Measurements from ENCODE around the gene SMIM38. TPM values are rescaled to one million over a fixed set of nuclear protein-coding genes. Genes with fewer than 3 reads are reported as not detected.

Gene SMIM38
- total and polyA plus RNA-seq, 9 donors, result 0.11 to 0.98 (median 0.27) TPM

- peaks cover 6% of the 10 kb centered on the region for H3K9me3 ChIP-seq (replicated peaks; ENCODE audit: control insufficient read depth, low read depth, low read length)
- no peak for DNase-seq
- no peaks in the 10 kb centered on the region for H3K4me1 ChIP-seq (ENCODE audit: control insufficient read depth, insufficient read depth, low read length)
These were observed 23.2 kb downstream of the SMIM38 start for GRCh38 chr11:69178819-69179482.

GRCh38 chr11:69180226-69180625, 24.5 kb downstream of the SMIM38 start:
- Histone ChIP-seq H3K4me3 (ENCODE audit: low read length) (no peak overlapping the region), H3K4me1 (ENCODE audit: control insufficient read depth, insufficient read depth, low read length) (no peaks in the 10 kb centered on the region), H3K9me3 (replicated peaks; ENCODE audit: control insufficient read depth, low read depth, low read length) (peaks cover 6% of the 10 kb centered on the region), H3K27me3 (ENCODE audit: control insufficient read depth, insufficient read depth, low read length) (peaks cover 2% of the 10 kb centered on the region), H3K36me3 (ENCODE audit: control insufficient read depth, insufficient read depth, low read length) (no peaks in the 10 kb centered on the region), H3K27ac (ENCODE audit: low read length) (no peak overlapping the region)
- no peak for DNase-seq
- WGBS (ENCODE audit: insufficient coverage), result 74% methylated on average over 8 of the region's 9 CpGs

More at GRCh38 chr11:69178819-69179482, 23.2 kb downstream of the SMIM38 start:
- Histone ChIP-seq H3K27ac (ENCODE audit: low read length) (no peak overlapping the region), H3K27me3 (ENCODE audit: control insufficient read depth, insufficient read depth, low read length) (peaks cover 2% of the 10 kb centered on the region), H3K36me3 (ENCODE audit: control insufficient read depth, insufficient read depth, low read length) (no peaks in the 10 kb centered on the region), H3K4me3 (ENCODE audit: low read length) (no peak overlapping the region)
- 49% methylated on average over 6 of the region's 9 CpGs for WGBS (ENCODE audit: insufficient coverage)

- no peak for DNase-seq
- Histone ChIP-seq H3K27ac (ENCODE audit: low read length) (no peak overlapping the region), H3K4me1 (ENCODE audit: control insufficient read depth, insufficient read depth, low read length) (no peaks in the 10 kb centered on the region), H3K4me3 (ENCODE audit: low read length) (no peak overlapping the region), H3K36me3 (ENCODE audit: control insufficient read depth, insufficient read depth, low read length) (no peaks in the 10 kb centered on the region), H3K9me3 (replicated peaks; ENCODE audit: control insufficient read depth, low read depth, low read length) (peaks cover 4% of the 10 kb centered on the region), H3K27me3 (ENCODE audit: control insufficient read depth, insufficient read depth, low read length) (peaks cover 2% of the 10 kb centered on the region)
- 83% methylated on average over 1 of the region's 3 CpGs for WGBS (ENCODE audit: insufficient coverage)
These were observed 25.0 kb downstream of the SMIM38 start for GRCh38 chr11:69180726-69181125.

DNA sequence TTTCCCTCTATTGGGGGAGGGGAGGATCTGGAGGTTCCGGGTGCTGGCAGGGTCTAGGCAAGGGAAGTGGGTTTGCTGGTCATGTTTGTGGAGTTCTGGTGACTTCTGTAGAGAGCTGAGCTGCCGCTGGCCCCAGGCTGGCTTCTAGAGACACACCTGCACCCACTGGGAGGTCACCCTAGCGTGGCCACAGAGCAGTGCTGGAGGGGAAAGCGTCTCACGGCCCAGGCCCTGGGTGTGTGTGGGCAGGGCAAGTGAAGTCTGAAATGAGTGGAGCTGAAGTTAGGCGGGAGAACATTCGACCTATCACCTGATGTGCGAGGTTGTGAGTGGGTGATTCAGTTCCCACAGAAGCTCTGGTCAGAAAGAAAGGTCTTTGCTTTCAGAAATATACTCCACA, 27.9 kb downstream of the SMIM38 start:
- Histone ChIP-seq H3K4me1 (ENCODE audit: control insufficient read depth, insufficient read depth, low read length) (no peaks in the 10 kb centered on the region), H3K9me3 (replicated peaks; ENCODE audit: control insufficient read depth, low read depth, low read length) (peaks cover 9% of the 10 kb centered on the region), H3K27ac (ENCODE audit: low read length) (no peak overlapping the region), H3K27me3 (ENCODE audit: control insufficient read depth, insufficient read depth, low read length) (peaks cover 2% of the 10 kb centered on the region), H3K4me3 (ENCODE audit: low read length) (no peak overlapping the region), H3K36me3 (ENCODE audit: control insufficient read depth, insufficient read depth, low read length) (no peaks in the 10 kb centered on the region)
- WGBS (ENCODE audit: insufficient coverage), result 77% methylated on average over 4 of the region's 8 CpGs
- no peak for DNase-seq

DNA sequence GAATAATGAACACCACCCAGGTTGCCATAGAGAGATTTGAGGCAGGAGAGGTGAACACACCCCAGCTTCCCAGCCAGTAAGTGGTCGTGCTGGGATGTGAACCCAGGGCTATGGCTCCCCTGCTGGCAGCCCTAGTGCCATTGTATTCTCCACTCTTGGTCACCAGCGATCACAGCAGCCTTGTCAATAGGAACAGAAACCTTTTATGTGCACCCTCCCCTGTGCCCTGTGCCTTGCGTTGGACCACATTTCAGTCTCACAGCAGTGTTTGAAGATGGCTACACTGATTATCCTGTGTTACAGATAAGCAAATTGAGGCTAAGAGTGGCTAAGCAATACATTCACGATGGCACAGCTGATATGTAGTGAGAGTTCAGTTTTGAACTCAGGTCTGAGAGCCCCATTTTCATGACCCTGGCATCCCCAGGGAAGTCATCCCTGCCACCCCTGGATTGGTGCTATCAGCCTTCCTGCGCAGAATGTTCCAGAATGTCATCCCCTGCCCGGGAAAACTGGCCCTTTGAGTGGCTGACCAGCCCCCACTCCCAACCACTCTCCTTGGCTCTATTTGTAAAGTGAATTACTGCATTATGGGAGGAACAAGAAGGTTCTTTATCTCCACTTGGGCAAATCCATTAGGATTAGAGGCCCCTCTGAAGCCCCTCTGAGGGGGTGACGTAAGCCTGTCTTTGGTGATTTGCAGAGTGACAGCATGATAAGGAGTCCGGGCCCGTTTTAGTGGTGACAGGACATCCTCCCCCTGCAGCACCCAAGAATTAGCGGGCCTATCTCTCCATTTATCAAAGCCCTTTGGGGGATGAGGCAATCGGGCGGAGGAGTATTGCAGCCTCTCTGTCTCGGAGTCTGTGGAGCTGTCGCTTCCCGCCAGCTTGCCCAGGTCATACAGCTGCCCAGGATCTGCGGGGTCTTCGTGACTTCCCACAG, 30.9 kb downstream of the SMIM38 start:
- no peaks in the 10 kb centered on the region for H3K27me3 ChIP-seq (ENCODE audit: control insufficient read depth, insufficient read depth, low read length)
- no peak overlapping the region for H3K27ac ChIP-seq (ENCODE audit: low read length)
- H3K4me3 ChIP-seq (ENCODE audit: low read length), result no peak overlapping the region
- WGBS (ENCODE audit: insufficient coverage), result 74% methylated on average over 14 of the region's 17 CpGs
- H3K9me3 ChIP-seq (replicated peaks; ENCODE audit: control insufficient read depth, low read depth, low read length), result peaks cover 5% of the 10 kb centered on the region
- H3K4me1 ChIP-seq (ENCODE audit: control insufficient read depth, insufficient read depth, low read length), result no peaks in the 10 kb centered on the region
- no peaks in the 10 kb centered on the region for H3K36me3 ChIP-seq (ENCODE audit: control insufficient read depth, insufficient read depth, low read length)
- no peak for DNase-seq

DNA sequence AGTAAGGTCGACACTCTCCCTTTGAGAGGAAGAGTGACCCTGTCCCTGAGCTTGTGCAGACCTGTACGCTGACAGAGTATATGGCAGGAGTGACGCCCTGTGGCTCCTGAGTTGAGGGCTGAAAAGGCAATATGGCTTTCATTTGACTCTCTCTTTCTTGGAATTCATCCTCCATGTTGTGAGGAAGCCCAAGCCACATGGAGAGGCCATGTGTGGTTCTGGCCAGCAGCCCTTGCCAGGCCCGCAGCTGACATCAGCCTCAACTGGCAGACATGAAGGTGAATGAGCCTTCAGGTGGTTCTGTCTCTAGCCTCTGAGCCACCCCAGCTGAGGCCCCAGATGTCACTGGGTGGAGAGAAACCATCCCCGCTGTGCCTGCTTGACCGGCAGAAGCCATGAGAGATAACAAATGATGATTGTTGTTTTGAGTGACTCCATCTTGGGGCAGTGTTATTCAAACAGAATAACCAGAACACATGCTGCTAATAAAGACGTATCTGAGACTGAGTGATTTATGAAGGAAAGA, 31.9 kb downstream of the SMIM38 start:
- peaks cover 5% of the 10 kb centered on the region for H3K9me3 ChIP-seq (replicated peaks; ENCODE audit: control insufficient read depth, low read depth, low read length)
- H3K4me3 ChIP-seq (ENCODE audit: low read length), result no peak overlapping the region
- no peak overlapping the region for H3K27ac ChIP-seq (ENCODE audit: low read length)
- H3K36me3 ChIP-seq (ENCODE audit: control insufficient read depth, insufficient read depth, low read length), result no peaks in the 10 kb centered on the region
- WGBS (ENCODE audit: insufficient coverage), result 80% methylated on average over 2 of the region's 7 CpGs
- H3K27me3 ChIP-seq (ENCODE audit: control insufficient read depth, insufficient read depth, low read length), result no peaks in the 10 kb centered on the region
- no peaks in the 10 kb centered on the region for H3K4me1 ChIP-seq (ENCODE audit: control insufficient read depth, insufficient read depth, low read length)
- DNase-seq, result no peak

DNA sequence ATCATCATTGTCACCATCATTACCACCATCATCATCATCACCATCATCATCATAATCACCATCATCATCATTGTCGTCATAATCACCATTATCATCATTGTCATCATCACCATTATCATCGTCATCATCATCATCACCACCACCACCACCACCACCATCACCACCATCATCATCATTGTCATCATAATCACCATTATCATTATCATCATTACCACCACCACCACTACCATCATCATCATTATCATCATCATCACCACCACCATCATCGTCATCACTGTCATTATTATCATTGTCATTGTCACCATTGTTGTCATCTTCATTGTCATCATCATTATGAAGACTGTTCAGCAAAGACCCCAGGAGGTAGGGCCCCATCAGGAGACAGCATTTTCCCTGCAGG, 33.3 kb downstream of the SMIM38 start:
- Histone ChIP-seq H3K36me3 (ENCODE audit: control insufficient read depth, insufficient read depth, low read length) (no peaks in the 10 kb centered on the region), H3K4me3 (ENCODE audit: low read length) (no peak overlapping the region), H3K4me1 (ENCODE audit: control insufficient read depth, insufficient read depth, low read length) (no peaks in the 10 kb centered on the region), H3K27me3 (ENCODE audit: control insufficient read depth, insufficient read depth, low read length) (no peaks in the 10 kb centered on the region), H3K9me3 (replicated peaks; ENCODE audit: control insufficient read depth, low read depth, low read length) (peaks cover 5% of the 10 kb centered on the region), H3K27ac (ENCODE audit: low read length) (no peak overlapping the region)
- 93% methylated on average over 3 of the region's 3 CpGs for WGBS (ENCODE audit: insufficient coverage)
- no peak for DNase-seq

DNA sequence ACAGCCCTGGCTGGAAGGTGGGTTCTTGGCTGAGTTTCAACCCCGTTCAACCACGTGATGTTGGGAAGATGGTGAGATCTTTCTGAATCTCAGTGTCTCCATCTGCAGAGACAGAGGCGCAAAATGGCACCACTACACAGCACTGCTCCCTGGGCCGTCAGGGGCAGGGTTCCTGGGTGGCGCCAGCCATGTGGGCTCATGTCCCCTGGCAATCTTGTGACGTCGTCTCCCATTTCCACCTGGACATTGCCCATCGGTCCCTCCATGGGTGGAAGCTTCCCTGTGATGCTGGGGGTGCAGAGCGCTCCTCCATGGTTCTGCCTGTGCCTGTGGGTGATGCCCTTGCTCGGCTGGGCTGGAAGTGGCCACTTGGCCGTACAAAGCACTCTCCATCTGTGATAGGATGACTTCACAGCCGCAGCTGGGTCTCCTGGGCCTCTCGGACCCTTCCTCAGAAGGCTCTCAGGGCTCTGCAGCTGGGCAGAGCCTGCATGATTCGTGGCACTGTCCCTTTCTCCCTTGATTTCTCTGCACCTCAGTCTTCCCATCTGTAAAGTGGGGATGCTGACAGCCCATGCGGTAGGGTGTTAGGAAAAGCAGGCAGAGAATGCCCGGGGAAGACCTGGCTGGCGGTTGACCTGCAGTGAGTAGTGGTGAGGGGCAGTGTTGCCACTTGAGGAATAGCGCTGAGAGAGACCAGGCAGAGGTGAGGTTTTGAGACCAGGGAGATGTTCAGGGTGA, 35.2 kb downstream of the SMIM38 start:
- Histone ChIP-seq H3K4me1 (ENCODE audit: control insufficient read depth, insufficient read depth, low read length) (no peaks in the 10 kb centered on the region), H3K27ac (ENCODE audit: low read length) (no peak overlapping the region), H3K9me3 (replicated peaks; ENCODE audit: control insufficient read depth, low read depth, low read length) (peaks cover 5% of the 10 kb centered on the region), H3K27me3 (ENCODE audit: control insufficient read depth, insufficient read depth, low read length) (no peaks in the 10 kb centered on the region), H3K4me3 (ENCODE audit: low read length) (no peak overlapping the region), H3K36me3 (ENCODE audit: control insufficient read depth, insufficient read depth, low read length) (no peaks in the 10 kb centered on the region)
- DNase-seq, result no peak
- 89% methylated on average over 15 of the region's 18 CpGs for WGBS (ENCODE audit: insufficient coverage)

GRCh38 chr11:69192301-69192721, 36.6 kb downstream of the SMIM38 start:
- Histone ChIP-seq H3K9me3 (replicated peaks; ENCODE audit: control insufficient read depth, low read depth, low read length) (peaks cover 5% of the 10 kb centered on the region), H3K4me3 (ENCODE audit: low read length) (no peak overlapping the region), H3K36me3 (ENCODE audit: control insufficient read depth, insufficient read depth, low read length) (no peaks in the 10 kb centered on the region), H3K27me3 (ENCODE audit: control insufficient read depth, insufficient read depth, low read length) (peaks cover 2% of the 10 kb centered on the region), H3K27ac (ENCODE audit: low read length) (no peak overlapping the region), H3K4me1 (ENCODE audit: control insufficient read depth, insufficient read depth, low read length) (no peaks in the 10 kb centered on the region)
- WGBS (ENCODE audit: insufficient coverage), result 14% methylated on average over 16 of the region's 17 CpGs
- DNase-seq, result no peak

DNA sequence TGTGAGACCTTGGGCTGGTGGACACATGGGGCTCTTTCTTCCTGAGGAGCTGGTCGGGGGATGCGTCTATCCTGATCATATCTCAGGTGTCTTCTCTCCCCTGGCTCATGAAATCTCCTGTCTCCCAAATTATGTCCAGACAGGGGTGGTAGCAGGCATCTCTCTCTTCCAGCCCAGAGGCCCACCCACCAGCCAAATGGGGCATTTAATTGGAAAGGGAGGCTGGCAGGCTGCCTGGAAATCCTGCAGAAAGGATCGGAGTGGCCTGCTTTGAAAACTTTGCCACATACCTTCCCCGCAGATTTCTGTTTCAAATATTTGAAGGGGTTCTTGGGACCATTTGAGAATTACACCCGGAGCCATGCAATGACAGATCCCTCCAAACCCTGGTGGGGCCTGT, 37.4 kb downstream of the SMIM38 start:
- no peaks in the 10 kb centered on the region for H3K36me3 ChIP-seq (ENCODE audit: control insufficient read depth, insufficient read depth, low read length)
- no peak overlapping the region for H3K4me3 ChIP-seq (ENCODE audit: low read length)
- H3K27ac ChIP-seq (ENCODE audit: low read length), result no peak overlapping the region
- no peaks in the 10 kb centered on the region for H3K9me3 ChIP-seq (replicated peaks; ENCODE audit: control insufficient read depth, low read depth, low read length)
- no peaks in the 10 kb centered on the region for H3K4me1 ChIP-seq (ENCODE audit: control insufficient read depth, insufficient read depth, low read length)
- DNase-seq, result no peak
- H3K27me3 ChIP-seq (ENCODE audit: control insufficient read depth, insufficient read depth, low read length), result peaks cover 7% of the 10 kb centered on the region
- WGBS (ENCODE audit: insufficient coverage), result no CpG with 5 or more reads among the region's 5 CpGs
